Measurements from ENCODE around the gene DENND6B.

The DENND6B gene

DNA sequence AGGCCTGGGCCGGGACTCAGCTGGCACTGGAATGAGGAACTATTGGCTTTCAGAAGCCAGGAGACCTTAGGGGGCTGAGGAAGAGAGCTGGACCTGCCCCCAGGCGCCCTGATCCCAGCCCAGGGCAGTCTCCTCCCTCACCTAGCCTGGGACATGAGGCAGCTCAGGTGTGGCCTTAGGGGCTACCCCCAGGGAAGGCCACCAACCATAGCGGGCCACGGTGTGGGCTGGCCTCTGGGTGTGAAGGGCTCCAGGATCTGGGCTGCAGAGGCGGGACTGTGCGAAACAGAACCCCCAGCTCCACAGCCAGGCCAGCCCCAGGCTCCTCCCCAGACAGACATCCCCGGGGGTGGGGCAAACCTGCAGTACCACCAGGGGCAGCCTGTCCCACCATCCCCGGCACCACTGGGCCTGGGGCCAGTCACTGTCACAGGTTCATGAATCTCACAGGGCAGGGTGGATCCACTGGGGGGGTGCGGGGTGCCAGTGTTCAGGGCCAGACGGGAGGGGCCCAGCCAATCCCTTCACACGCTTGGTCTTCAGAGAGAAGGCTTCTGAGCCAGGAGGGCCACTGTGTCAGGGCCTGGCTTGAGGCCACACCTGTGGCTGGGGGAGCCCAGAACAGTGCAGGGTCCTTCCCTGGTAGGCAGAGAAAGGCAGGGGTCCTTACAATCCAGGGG lies 22.8 kb downstream of the DENND6B start:
- H3K4me3 Mint-ChIP-seq = no peak overlapping the region
- no peak overlapping the region for H3K27ac Mint-ChIP-seq
- H3K36me3 Mint-ChIP-seq = no peaks in the 10 kb centered on the region
- peaks cover 17% of the 10 kb centered on the region for H3K4me1 Mint-ChIP-seq
- DNase-seq (ENCODE audit: low spot score in 2 of 2) (no peak), ATAC-seq (no peak)
- H3K9me3 Mint-ChIP-seq = no peaks in the 10 kb centered on the region

DNA sequence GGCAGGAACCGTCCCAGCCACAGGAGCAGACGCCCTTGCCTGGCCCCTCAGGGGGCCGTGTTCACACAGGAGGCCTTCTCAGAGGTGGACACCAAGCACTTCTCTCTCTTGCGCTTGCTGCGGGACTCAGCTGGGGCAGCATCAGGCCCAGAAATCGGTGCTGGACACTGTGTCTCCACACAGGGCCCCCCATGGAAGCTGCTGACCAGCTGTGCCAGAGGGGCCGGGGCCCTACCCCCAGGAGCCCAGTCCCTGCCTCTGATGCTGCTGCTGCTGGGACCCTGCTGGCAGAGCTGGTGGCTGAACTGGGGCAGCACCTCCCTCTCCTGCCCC lies 23.3 kb downstream of the DENND6B start:
- ATAC-seq = no peak
- H3K27ac Mint-ChIP-seq = no peak overlapping the region

DNA sequence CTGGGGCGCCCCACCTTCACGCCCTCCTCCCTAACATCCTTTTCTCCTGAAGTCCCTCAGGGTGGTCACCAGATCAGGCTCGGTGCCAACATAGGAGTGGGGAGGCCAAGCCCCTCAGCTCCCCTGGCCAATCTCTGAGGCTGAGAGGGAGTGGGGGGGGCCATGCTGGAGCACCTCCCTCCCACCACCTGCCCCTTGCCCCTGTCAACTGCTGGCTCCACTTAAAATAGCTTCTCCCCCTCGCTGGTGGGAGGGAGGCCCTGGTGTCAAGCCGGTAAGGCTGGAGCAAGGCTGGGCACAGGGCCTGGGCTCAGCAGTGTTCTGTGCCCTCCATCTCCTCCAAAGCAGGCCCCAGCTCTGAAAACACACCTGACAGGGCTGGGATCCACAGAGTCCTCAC lies 24.2 kb downstream of the DENND6B start:
- peak overlapping the region; percentile 64 for H3K27ac Mint-ChIP-seq
- H3K4me3 Mint-ChIP-seq = no peak overlapping the region
- ATAC-seq = no peak
- H3K4me1 Mint-ChIP-seq = peaks cover 12% of the 10 kb centered on the region
- no peak for DNase-seq (ENCODE audit: low spot score in 2 of 2)
- H3K9me3 Mint-ChIP-seq = no peaks in the 10 kb centered on the region
- H3K36me3 Mint-ChIP-seq = no peaks in the 10 kb centered on the region

More for the DNA sequence above, 23.3 kb downstream of the DENND6B start:
- H3K9me3 Mint-ChIP-seq = no peaks in the 10 kb centered on the region
- H3K36me3 Mint-ChIP-seq = no peaks in the 10 kb centered on the region
- H3K4me3 Mint-ChIP-seq = no peak overlapping the region
- DNase-seq (ENCODE audit: low spot score in 2 of 2) = no peak
- peaks cover 12% of the 10 kb centered on the region for H3K4me1 Mint-ChIP-seq

DNA sequence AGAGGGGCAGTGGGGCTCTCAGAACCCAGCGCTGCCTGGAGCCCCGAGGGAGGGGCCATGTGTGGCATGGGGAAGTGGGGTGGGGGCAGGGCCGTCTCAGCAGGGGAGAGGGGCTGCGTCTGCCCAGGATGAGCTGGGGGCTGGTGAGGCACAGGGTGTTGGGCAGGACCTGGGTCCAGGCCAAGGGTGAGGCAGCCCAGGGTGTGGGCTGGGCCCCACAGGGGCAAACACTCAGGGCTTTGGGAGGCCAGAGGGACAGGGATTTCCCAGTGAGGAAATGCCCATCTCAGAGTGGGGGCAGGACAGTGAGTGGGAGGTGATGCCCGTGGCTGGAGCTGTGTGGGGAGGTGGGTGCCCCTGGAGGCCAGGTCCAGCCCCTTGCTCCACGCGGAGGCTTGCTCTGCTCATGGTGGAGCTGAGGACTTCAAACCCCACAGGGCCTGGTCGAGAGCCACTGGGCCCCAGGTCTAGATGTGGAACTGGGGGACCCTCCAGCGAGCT lies 24.7 kb downstream of the DENND6B start:
- no peak overlapping the region for H3K4me3 Mint-ChIP-seq
- no peak for DNase-seq (ENCODE audit: low spot score in 2 of 2)
- no peaks in the 10 kb centered on the region for H3K9me3 Mint-ChIP-seq
- H3K4me1 Mint-ChIP-seq = peaks cover 12% of the 10 kb centered on the region
- H3K27ac Mint-ChIP-seq = no peak overlapping the region
- no peak for ATAC-seq
- no peaks in the 10 kb centered on the region for H3K36me3 Mint-ChIP-seq

DNA sequence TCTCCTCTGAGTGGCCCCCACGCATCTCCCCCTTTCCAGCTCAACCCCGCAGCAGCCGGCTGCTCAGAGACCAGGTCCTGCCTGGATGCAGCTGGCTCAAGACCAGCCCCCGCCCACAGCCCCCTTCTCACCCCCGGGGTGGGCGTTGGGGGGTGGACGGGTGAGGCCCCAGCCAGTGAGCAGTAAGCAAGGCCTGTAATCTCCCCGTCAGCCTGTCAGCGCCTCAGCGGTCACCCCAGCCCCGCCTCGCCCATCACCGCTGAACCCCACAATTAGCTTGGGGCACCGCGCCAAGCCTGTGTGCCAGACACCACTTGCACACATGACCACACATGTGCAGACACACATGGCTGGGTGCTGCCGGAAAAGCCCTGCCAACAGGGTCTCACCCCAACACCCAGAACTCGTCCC lies 25.2 kb downstream of the DENND6B start:
- H3K27ac Mint-ChIP-seq = no peak overlapping the region
- H3K9me3 Mint-ChIP-seq = no peaks in the 10 kb centered on the region
- H3K36me3 Mint-ChIP-seq = no peaks in the 10 kb centered on the region
- no peak for ATAC-seq
- H3K4me3 Mint-ChIP-seq = no peak overlapping the region
- no peak for DNase-seq (ENCODE audit: low spot score in 2 of 2)
- H3K4me1 Mint-ChIP-seq = peaks cover 12% of the 10 kb centered on the region

DNA sequence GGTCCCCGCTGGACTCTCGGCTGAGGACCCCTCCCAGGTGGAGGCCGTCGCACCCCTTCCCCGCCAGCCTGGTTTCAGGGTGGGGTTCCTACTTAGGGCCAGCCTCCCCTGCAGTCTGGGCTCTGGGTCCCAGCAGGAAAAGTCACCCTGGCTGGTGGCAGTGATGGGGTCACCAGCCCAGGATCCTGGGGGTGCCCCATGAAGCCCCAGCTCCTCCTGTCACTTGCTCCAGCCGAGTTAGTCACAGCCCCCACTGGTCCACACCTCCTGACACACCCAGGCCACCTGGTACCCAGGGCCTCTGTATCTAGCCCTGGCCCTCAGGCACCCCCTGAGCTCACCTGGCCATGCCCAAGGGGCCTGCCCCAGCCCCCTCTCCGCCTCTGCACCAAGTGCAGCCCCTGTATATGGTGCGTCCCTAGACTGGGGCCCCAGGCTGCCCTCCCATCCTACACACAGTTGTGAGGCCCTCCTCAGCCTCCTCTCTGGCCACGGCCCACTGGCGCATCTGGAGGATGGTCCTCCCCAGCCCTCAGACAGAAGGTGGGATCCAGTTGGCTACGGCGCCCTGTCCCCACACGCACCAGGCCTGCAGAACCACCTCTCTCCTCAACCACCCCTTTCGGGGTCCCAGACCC lies 26.1 kb downstream of the DENND6B start:
- Mint-ChIP-seq H3K9me3 (no peaks in the 10 kb centered on the region), H3K27ac (no peak overlapping the region), H3K4me3 (no peak overlapping the region), H3K4me1 (peaks cover 6% of the 10 kb centered on the region), H3K36me3 (no peaks in the 10 kb centered on the region)
- DNase-seq (ENCODE audit: low spot score in 2 of 2) = no peak
- ATAC-seq = no peak

DNA sequence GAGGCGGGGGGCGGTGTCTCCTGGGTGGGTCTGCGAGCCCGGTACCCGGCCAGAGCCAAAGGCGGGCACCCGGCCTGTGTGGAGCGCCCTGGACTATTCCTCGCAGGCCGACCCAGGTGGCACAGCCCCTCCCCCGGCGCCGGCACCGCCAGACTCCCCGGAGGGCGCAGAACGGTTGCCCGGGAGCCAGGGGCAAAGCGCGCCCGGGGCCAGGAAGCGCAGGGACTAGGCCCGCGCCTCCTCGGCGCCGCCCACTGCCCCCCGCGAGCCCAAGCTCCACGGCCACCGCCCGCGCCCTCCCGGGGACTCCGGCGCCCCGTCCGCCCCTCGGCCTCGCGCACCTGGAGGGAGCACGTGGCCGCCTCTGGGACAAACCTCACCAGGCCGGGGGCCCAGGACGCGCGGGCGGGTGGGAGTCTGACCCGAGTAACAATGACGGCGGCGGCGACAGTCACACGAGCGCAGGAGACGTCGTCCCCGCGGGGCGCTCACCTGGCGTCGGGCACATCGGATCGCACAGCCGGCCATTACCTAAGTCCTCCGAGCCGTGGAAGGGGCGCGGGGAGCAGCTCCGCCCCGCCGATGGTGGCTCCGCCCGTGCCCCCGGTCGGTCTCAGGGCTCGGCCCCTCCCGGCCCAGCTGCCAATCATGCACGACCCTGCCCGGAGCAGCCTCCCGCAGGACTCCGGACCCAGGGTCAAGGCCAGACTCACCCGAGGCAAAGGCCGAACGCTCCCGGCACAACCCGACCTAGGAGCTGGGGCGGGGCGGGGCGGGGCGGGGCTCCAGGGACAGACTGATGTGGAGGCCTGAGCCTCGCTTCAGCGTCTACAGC lies 26.8 kb downstream of the DENND6B start:
- no peaks in the 10 kb centered on the region for H3K9me3 Mint-ChIP-seq
- no peak overlapping the region for H3K27ac Mint-ChIP-seq
- peaks cover 5% of the 10 kb centered on the region for H3K4me1 Mint-ChIP-seq
- ATAC-seq (no peak), DNase-seq (ENCODE audit: low spot score in 2 of 2) (no peak)
- no peaks in the 10 kb centered on the region for H3K36me3 Mint-ChIP-seq
- no peak overlapping the region for H3K4me3 Mint-ChIP-seq

DNA sequence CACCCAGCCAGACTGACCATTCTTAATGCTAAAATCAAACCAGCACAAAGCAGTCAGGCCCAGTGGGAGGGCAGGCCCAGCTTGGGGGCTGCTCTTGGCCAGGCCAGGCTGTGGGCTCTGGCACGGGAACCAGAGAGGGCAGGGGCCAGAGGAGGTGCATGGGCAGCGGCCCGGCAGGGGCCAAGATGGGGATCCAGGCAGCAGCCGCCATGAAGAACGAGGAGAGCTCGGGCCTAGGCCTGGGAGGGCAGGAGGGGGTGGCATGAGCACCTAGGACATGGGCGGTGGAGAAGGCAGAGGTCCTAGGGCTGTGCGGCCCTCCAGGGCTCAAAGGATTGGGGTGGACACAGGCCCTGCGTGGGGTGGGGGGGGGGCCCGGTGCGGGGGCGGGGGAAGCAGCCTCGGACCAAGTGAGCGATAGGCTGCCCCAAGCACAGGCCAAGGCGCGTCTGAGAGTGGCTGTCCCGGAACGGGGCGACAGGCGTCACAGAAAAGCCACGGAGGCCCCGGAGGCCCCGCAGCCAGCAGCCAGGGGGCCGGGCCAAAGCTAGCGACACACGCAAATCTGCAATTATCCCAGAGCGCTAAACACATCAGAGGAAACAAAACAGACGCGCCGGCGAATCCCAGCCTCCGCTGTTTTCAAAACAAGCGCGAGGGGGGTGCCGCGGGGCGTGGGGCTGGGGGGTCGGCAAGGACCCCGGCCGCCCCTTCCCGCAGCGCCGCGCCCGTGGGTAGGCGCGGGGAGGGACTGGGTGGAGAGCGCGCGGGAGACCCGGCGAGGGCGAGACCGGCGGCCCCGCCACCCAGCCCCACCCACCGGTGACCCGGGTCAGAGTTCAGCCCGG lies 27.7 kb downstream of the DENND6B start:
- DNase-seq (ENCODE audit: low spot score in 2 of 2) = no peak
- Mint-ChIP-seq H3K4me1 (peaks cover 1% of the 10 kb centered on the region), H3K36me3 (no peaks in the 10 kb centered on the region), H3K9me3 (no peaks in the 10 kb centered on the region), H3K27ac (no peak overlapping the region), H3K4me3 (no peak overlapping the region)
- no peak for ATAC-seq

DNA sequence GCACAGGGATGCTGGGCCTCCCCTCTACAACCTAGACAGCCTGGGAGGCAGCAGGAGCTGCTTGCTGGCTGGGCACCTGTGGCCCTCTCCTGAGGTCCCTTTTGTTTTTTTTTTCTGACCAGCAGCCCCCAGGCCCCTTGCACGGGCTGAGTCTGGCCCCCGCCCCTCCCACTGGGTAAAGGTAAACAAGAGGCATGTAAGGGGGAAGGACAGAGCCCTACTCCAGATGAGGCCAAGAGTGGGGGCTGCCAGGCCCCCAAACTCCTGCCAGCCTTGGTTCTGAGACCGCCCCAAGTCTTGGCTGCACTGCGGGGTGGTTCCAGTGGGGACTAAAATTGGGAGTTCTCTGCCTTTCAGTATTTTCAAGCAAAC lies 28.6 kb downstream of the DENND6B start:
- Mint-ChIP-seq H3K9me3 (no peaks in the 10 kb centered on the region), H3K27ac (no peak overlapping the region), H3K4me3 (no peak overlapping the region), H3K36me3 (no peaks in the 10 kb centered on the region), H3K4me1 (no peaks in the 10 kb centered on the region)
- ATAC-seq = no peak
- DNase-seq (ENCODE audit: low spot score in 2 of 2) = no peak

DNA sequence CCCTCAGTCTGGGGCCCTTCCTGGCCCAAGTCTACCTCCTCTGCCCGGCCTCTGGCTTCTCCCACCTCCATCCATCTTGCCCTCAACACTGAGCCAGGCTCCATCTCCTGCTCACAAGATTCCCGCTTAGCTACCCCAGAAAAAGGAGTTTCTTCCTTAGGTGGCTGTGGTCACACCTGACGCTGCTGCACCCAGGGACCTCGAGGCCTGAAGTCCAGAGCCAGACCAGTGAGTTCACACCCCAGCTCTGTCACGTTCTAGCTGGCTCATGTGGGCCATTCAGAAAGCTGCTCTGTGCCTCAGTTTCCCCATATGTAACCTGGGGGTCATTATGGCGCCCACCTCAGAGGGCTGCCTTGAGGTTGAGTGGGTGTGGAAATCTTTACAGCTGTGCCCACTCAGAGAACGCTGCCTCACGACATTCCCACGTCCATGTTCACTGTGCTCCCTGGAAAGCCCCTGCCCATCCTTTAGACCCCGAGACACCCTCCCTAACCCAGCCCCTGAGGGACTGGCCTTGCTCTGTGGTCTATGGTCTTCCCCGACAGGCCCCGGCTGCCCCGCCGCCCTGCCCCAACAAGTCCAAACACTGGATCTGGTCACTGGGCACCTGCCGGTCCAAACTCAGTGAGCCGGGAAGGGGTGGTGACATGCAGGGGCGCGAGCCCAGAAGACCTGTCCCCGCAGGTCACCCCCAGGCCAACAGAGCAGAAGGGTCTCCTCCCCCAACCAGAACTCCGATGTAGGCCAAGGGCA lies 29.1 kb downstream of the DENND6B start:
- Mint-ChIP-seq H3K4me3 (no peak overlapping the region), H3K27ac (no peak overlapping the region), H3K4me1 (peaks cover 2% of the 10 kb centered on the region), H3K36me3 (no peaks in the 10 kb centered on the region), H3K9me3 (no peaks in the 10 kb centered on the region)
- ATAC-seq (no peak), DNase-seq (ENCODE audit: low spot score in 2 of 2) (no peak)

DNA sequence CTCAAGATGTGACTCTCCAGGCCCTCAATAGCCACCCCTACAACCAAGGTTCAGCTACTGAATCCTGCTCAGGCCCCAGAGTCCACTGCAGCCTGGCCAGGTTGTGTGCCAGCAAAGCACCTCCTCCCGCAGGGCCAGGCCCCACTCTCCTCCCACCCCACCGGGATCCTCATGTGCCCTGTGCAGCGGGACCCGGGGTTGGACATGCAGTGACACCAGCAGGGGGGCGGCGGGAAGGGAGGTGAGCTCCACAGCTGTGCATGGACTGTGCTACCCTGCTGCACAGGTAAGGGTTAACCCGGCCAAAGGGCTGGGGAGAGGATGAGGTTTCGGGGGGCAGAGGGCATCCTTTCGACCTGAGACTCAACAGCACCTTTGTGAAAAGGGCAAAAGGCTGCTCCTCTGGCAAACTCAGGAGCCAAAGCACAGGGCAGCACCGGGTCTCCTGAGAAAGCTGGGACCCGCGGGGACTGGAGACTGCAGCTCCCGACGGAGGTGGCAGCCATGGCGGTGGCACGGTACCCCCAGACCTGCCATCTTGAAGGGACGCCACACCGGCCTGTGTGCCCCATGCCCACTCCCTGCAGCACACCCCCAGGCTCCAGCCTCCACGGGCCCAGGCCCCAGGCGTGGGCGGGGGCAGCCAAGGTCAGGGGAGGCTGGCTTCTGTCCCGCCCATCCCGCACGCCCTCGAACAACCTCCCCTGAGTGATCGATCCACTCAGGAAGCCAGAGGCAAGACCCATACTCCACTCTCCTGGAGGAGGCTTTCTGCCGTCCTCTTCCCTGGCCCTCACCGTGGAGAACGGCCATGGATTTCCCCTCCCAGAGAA lies 29.9 kb downstream of the DENND6B start:
- H3K9me3 Mint-ChIP-seq = no peaks in the 10 kb centered on the region
- DNase-seq (ENCODE audit: low spot score in 2 of 2) (no peak), ATAC-seq (no peak)
- H3K27ac Mint-ChIP-seq = no peak overlapping the region
- H3K4me1 Mint-ChIP-seq = peaks cover 6% of the 10 kb centered on the region
- H3K4me3 Mint-ChIP-seq = no peak overlapping the region
- no peaks in the 10 kb centered on the region for H3K36me3 Mint-ChIP-seq

DNA sequence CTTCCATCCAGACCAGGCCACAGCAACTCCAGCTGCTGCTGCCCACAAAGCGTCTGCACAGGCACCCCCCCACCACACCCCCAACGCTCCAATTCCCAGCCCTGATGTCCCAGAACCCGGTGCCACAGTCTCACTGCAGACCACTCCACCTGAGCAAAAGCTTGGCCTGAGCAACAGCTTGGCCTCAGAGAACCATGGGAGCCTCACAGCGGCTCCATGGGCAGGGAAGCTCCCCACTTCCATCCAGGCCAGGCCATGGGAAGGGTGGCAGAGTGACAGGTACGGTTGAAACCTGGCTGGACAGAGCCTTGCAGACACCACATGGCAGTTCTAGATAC lies 32.5 kb downstream of the DENND6B start:
- DNase-seq (ENCODE audit: low spot score in 2 of 2) (no peak), ATAC-seq (no peak)
- no peak overlapping the region for H3K4me3 Mint-ChIP-seq
- H3K36me3 Mint-ChIP-seq = no peaks in the 10 kb centered on the region
- H3K4me1 Mint-ChIP-seq = peaks cover 6% of the 10 kb centered on the region
- no peaks in the 10 kb centered on the region for H3K9me3 Mint-ChIP-seq
- no peak overlapping the region for H3K27ac Mint-ChIP-seq

DNA sequence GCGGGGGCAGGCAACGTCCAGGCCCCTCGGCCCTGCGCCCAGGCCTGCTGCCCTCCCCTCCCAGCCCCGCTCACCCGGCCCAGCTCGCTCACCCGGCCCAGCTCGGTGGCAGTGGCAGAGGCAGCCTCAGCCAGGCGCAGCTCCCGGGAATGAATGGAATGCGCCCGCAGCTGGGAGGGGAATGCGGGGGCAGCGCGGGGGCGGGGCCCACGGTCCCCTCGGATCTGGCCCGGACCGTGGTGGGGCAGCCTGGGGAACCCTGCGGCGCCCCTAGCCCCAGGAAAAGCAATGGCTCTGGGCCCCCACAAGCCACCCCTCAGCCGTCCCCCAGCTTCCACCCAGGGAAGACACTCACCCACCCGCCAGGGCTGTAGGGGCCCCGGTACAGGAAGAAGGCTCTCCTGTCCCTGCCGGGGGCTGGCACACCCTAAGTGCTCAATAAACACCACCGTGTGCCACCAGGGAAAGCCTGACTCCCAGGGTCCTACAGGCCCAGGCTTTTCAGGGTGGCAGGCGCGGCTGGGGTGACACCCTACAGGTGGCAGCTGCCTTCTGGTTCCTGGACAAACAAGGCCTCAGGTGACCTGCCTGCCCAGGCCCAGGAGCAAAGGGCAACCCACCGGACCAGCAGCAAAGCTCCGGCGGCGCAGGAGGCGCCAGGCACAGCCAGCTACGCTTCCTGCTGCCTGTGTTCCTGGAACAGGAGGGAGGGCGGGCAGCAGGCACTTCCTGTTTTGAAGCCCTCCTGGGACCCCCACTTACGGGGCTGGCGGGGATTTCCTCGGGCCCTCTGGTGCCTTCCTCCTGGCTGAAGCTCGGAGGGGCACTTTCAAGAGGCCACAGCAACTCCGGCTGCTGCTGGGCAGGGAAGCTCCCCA lies 33.1 kb downstream of the DENND6B start:
- Mint-ChIP-seq H3K27ac (no peak overlapping the region), H3K9me3 (no peaks in the 10 kb centered on the region), H3K4me3 (no peak overlapping the region), H3K4me1 (peaks cover 6% of the 10 kb centered on the region), H3K36me3 (no peaks in the 10 kb centered on the region)
- no peak for ATAC-seq
- no peak for DNase-seq (ENCODE audit: low spot score in 2 of 2)
